Measurements from ENCODE around the gene TXNDC12. TPM values are rescaled to one million over a fixed set of nuclear protein-coding genes. Genes with fewer than 3 reads are reported as not detected.
"Not testable (repeated sequence)": the region's sequence is repeated elsewhere in the genome, so short reads cannot be mapped to it uniquely, and the experiment has no call there.

Gene TXNDC12
- total RNA-seq, 4 donors from 2014 or later, result 42.7 to 54.6 (median 48.7) TPM

DNA sequence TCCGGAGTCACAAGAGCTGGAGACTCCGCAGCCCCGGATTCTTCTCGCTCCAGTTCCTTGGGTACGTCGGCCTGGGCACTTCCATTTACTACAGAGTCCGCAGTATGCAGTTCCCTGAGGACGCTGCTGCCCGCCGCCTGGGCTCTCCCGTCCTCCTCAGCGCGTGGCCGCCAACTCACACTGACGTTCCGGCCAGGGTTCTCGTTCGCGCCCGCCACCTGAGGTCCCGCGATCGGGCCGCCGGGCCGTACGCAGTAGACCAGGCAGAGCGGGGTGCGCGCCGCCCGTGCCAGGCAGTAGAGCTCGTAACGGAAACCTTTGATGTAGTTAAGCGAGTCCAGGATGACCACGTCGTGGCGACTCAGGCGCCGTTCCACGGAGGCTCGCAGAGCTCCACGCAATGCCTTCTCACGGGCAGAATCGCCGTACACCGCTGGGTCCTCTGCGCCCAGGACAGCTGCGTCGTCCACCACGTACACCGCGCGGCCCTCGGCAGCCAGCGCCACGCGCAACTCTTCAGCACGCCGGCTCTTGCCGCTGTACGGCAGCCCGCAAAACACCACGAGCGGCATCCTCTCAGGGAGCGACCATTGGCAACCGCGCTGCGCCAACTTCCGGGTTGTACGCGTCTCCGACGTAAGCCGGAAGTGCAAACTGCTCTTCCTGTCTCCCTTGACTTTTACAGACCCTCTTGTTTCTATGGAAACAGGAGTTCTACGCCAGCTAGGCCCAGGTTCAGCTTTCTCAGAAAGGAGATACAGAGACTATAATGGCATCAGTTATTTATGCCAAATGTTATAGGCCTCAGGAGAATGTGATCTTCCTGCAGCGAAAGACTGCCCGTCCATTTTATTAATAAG, 21.6 kb downstream of the TXNDC12 start, which contains the start of gene KTI12:
Gene KTI12, minus strand, starts transcription at position 621 of the 860 bp plus-strand sequence. Its CDS starts 49 bp downstream, at position 572.
- intact Hi-C loops (cut with DNase I), result no loop called here
- no peaks in the 10 kb centered on the region for H3K36me3 ChIP-seq
- 5 to 13% methylated on average over 17 to 26 of the region's 78 CpGs for WGBS, 2 donors
- DNase-seq, result peak; percentile 82 to 87
- H3K27me3 ChIP-seq, result no peaks in the 10 kb centered on the region
- peak within 1 kb of the TSS; percentile 46 to 77 (median 64) for H3K4me3 ChIP-seq (replicated peaks in 1 of 3)
- TF ChIP-seq, protein P1, sequence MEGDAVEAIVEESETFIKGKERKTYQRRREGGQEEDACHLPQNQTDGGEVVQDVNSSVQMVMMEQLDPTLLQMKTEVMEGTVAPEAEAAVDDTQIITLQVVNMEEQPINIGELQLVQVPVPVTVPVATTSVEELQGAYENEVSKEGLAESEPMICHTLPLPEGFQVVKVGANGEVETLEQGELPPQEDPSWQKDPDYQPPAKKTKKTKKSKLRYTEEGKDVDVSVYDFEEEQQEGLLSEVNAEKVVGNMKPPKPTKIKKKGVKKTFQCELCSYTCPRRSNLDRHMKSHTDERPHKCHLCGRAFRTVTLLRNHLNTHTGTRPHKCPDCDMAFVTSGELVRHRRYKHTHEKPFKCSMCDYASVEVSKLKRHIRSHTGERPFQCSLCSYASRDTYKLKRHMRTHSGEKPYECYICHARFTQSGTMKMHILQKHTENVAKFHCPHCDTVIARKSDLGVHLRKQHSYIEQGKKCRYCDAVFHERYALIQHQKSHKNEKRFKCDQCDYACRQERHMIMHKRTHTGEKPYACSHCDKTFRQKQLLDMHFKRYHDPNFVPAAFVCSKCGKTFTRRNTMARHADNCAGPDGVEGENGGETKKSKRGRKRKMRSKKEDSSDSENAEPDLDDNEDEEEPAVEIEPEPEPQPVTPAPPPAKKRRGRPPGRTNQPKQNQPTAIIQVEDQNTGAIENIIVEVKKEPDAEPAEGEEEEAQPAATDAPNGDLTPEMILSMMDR (IDR thresholded peaks at IDR 0.05), result no peak
- peak in 1 of 2 donors; percentile 65 for TF ChIP-seq POLR2A (IDR thresholded peaks at IDR 0.05)
- peaks cover 9 to 14% of the 10 kb centered on the region in 2 donors for H3K4me1 ChIP-seq
- H3K27ac ChIP-seq, result peak within 1 kb of the TSS; percentile 4 to 63 (median 54)
- H3K9me3 ChIP-seq, result no peaks in the 10 kb centered on the region

DNA sequence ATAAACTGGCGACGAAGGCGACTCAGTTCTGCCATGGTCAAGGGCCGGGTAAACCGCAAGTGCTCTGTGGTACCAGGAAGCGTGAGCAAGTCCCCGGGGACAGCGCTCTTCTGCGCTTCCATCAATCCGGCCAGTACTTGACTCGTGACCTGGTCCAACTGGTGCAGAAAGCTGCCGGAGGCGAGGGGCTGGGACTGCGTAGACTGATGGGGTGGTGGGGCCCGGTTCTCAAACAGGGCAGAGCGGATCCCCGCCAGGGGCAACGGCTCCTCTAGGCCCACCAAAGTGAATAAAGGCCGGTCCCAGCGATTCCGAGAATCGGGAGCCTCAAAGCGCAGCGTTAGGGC, 22.2 kb downstream of the TXNDC12 start:
- WGBS, 2 donors, result 6 to 12% methylated on average over 11 to 12 of the region's 24 CpGs
- TF ChIP-seq, protein P1 (IDR thresholded peaks at IDR 0.05), result no peak
- TF ChIP-seq POLR2A (IDR thresholded peaks at IDR 0.05), result no peak
- H3K9me3 ChIP-seq, result no peaks in the 10 kb centered on the region
- intact Hi-C loops (cut with DNase I), result no loop called here
- H3K27me3 ChIP-seq, result no peaks in the 10 kb centered on the region
- H3K27ac ChIP-seq, result peak overlapping the region in 2 of 3 donors; percentile 54 to 63
- H3K4me1 ChIP-seq, result peaks cover 9 to 14% of the 10 kb centered on the region in 2 donors
- H3K4me3 ChIP-seq (replicated peaks in 1 of 3), result peak overlapping the region; percentile 46 to 77 (median 64)
- H3K36me3 ChIP-seq, result no peaks in the 10 kb centered on the region
- peak; percentile 20 to 23 for DNase-seq

DNA sequence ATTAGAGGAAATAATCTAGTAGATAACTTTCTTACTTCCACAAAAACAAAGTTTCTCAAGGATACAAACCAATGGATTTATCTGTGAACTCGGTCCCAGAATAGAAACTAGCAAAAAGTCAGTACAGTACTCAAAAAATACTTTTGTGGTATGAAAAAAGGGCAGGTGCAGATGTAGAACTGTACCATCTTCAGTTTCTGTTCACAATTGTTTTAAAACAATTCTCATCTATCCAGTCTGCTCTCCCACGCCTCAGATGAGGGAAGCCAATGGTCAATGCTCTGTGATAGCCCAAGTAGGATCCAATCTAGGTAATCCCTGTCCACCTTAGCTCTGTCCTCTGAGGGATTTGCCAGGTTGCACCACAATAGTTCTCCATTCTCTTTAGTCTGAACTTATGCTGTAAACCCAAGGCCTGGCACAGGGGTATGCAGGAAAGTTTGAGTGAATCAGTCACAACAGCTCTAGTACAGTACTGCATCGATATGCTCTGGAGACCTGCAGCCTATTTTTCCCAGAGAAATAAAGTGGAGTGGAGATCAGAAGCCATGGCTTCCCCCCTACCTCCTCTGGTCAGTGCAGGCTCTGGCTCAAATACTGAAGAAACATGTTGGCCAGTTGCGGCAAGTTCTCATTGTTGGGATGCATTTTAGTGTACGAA, 22.7 kb downstream of the TXNDC12 start:
- no peaks in the 10 kb centered on the region for H3K9me3 ChIP-seq
- H3K4me1 ChIP-seq, result peaks cover 9 to 14% of the 10 kb centered on the region in 2 donors
- H3K4me3 ChIP-seq (replicated peaks in 1 of 3), result peak overlapping the region in 2 of 3 donors; percentile 64 to 77
- H3K36me3 ChIP-seq, result no peaks in the 10 kb centered on the region
- no peak for TF ChIP-seq POLR2A (IDR thresholded peaks at IDR 0.05)
- TF ChIP-seq, protein P1 (IDR thresholded peaks at IDR 0.05), result no peak
- no peak for DNase-seq
- H3K27me3 ChIP-seq, result no peaks in the 10 kb centered on the region
- WGBS, 2 donors, result 55 to 63% methylated on average over 5 of the region's 5 CpGs
- H3K27ac ChIP-seq, result no peak overlapping the region
- intact Hi-C loops (cut with DNase I), result no loop called here

DNA sequence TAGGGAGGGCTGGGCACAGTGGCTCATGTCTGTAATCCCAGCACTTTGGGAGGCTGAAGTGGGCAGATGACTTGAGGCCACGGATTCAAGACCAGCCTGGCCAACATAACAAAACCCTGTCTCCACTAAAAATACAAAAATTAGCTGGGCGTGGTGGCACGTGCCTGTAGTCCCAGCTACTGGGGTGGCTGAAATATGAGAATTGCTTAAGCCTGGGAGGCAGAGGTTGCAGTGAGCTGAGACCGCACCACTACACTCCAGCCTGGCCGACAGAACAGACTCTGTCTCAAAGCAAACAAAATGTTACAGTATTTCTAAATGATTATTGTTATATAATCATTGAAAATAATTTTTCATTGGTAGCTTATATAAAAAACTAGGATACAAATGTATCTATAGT, 26.2 kb downstream of the TXNDC12 start:
- 66 to 79% methylated on average over 5 of the region's 5 CpGs for WGBS, 2 donors

DNA sequence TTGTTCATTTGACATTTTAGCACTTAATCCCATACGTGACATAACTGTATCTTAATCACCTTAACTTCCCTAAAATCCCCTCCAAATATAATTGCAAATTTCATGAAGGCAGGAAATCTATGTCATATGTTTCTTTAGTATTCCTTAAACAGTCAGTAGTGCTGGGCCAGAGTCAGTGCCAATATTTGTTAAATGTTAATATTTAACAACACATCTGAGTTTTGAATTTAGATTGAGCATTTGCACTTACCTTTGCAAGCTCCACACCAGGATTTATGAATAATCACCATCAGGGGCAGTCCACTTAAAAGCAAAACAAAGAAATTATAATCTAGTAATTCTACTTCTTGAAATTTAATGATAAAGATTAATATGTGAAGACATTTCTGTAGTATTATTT, 26.7 kb downstream of the TXNDC12 start:
- peaks cover 6 to 11% of the 10 kb centered on the region in 2 donors for H3K36me3 ChIP-seq
- 98% methylated on average over 1 of the region's 1 CpG for WGBS, 2 donors
- H3K27ac ChIP-seq, result no peak overlapping the region
- no peak for DNase-seq
- TF ChIP-seq, protein P1 (IDR thresholded peaks at IDR 0.05), result no peak
- TF ChIP-seq POLR2A (IDR thresholded peaks at IDR 0.05), result no peak
- no peaks in the 10 kb centered on the region for H3K9me3 ChIP-seq
- H3K27me3 ChIP-seq, result no peaks in the 10 kb centered on the region
- H3K4me3 ChIP-seq (replicated peaks in 1 of 3), result no peak overlapping the region
- H3K4me1 ChIP-seq, result peaks cover 9 to 14% of the 10 kb centered on the region in 2 donors
- intact Hi-C loops (cut with DNase I), result no loop called here

More for the DNA sequence above, 26.2 kb downstream of the TXNDC12 start:
- H3K36me3 ChIP-seq; H3K27ac ChIP-seq; H3K4me3 ChIP-seq (replicated peaks in 1 of 3); H3K27me3 ChIP-seq; intact Hi-C loops (cut with DNase I); DNase-seq; H3K9me3 ChIP-seq: not testable (repeated sequence)
- peaks cover 9 to 14% of the 10 kb centered on the region in 2 donors for H3K4me1 ChIP-seq
